ENCODE measurements around the gene CAPN5.

CAPN5 gene

GRCh38 chr11:77064648-77065217 lies 2.0 kb upstream of the CAPN5 start:
- no peak for DNase-seq (ENCODE audit: low read depth in 2 of 2)

DNA sequence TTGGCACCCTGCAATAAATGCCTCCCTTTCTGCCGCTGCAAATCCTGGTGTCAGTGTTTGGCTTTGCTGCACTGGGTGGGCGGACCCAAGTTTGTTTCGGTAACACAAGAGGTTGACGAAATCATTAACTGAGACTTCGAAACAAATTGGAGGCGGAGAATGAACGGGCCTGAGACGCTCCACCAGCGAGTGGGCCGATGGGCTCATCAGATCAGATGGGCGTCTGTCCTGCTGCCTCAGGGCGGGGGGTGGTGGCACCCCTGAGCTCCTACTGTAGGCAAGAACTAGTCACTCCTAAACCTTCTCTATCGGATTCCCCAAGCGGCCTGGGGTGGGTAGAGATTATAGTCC lies 918 bp upstream of the CAPN5 start:
- no peak for DNase-seq (ENCODE audit: low read depth in 2 of 2)

DNA sequence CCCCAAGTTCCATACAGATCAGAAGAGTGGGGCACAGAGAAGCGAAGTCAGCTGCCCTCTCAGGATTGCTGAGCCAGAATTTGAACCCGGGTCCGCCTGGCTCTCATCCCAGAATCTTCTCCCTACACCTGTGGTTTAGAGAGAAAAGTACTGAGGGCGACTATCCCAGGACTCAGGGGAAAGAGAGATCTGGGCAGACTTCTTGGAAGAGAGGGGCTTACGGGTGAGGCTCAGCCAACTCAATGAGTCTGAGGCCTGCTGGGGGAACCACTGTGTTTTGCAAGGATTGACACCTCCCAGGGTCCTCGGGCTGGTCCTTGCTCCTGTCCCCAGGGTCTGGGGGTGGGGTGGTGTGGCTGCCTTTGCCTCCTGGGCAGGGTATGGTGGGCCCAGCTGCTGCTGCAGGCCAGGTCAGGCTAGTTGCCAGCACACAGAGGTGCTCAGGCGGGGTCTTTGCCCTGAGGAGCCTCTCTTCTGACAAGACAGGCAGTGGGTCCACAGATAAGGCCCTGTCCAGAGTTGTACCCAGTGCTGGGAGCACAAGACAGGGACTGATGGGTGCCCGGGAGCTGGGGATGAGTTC lies 1.2 kb downstream of the CAPN5 start:
- DNase-seq (ENCODE audit: low read depth in 2 of 2) = no peak

- no peak for DNase-seq (ENCODE audit: low read depth in 2 of 2)
Measured at GRCh38 chr11:77068457-77069335, 1.9 kb downstream of the CAPN5 start.

DNA sequence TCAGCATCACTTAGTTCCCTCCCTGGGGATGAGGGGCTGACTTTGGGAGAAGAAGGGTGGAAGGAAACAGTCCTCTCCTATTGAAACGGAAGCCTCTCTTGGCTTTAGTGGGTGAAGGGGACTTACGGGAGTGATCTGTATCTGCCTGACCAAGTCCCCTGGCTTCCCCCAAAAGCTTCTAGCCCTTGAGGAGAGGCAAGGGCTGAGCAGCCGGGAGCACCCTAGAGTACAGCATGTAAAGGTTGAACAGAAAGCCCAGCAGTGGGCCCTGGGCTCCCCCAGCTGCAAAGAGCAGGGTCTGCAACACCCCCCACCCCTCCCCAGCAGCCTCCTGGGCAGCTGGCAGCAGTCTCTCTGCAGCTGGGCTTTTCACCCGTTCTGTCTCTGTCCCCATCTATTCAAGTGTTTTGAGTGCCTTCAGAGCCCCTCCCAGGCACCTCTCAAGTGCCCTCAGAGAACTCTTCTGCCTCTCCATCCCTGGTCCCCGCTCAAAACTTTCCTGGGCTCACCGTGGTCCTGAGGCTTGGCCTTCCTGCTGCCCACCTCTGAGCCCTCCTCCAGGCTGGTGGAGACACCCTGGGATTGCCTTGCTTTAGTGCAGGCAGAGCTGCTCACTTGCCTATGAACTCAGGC lies 2.7 kb downstream of the CAPN5 start:
- DNase-seq (ENCODE audit: low read depth in 2 of 2) = no peak

GRCh38 chr11:77069969-77070582 lies 3.3 kb downstream of the CAPN5 start:
- DNase-seq (ENCODE audit: low read depth in 2 of 2) = no peak

- DNase-seq (ENCODE audit: low read depth in 2 of 2) = no peak
Measured at GRCh38 chr11:77071077-77071476, 4.3 kb downstream of the CAPN5 start.

- DNase-seq (ENCODE audit: low read depth in 2 of 2) = no peak
Measured at GRCh38 chr11:77071671-77072605, 5.2 kb downstream of the CAPN5 start.

- no peak for DNase-seq (ENCODE audit: low read depth in 2 of 2)
Measured at GRCh38 chr11:77072851-77073327, 6.1 kb downstream of the CAPN5 start.

DNA sequence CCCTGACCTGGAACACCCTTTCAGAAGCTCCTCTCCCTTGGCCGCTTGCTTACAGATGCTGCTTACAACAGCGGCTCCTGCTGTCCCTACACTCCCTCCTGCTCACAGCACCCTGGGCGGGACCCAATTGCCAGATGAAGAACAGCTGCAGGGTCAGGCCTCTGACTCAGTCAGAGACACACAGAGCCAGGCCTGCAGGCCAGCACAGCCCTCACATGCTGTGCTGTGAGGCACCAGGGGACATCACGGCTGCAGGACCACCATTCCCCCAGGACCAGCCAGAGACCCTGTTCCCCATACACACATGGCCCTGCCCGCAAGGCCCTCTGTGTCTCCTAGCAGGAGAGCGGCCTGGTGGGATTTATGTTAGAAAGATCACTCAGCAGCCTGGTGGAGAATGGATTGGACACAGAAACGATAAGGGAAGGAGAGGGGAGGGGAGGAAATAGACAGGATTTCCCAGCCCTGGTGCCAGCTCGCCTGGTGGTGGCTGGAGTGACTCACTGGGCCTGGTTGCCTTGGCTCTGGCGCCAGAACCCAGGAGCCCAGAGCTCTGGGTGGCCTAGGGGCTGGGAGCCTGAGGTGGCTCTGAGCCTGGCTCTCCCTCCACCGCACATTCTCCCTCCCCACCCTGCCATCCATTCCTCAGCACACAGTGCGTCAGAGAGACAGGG lies 6.7 kb downstream of the CAPN5 start:
- DNase-seq (ENCODE audit: low read depth in 2 of 2) = no peak

GRCh38 chr11:77074205-77074604 lies 7.4 kb downstream of the CAPN5 start:
- no peak for DNase-seq (ENCODE audit: low read depth in 2 of 2)

GRCh38 chr11:77074626-77075221 lies 8.0 kb downstream of the CAPN5 start:
- DNase-seq (ENCODE audit: low read depth in 2 of 2) = no peak

GRCh38 chr11:77075425-77075905 lies 8.7 kb downstream of the CAPN5 start:
- DNase-seq (ENCODE audit: low read depth in 2 of 2) = no peak

GRCh38 chr11:77079666-77080065 lies 12.9 kb downstream of the CAPN5 start:
- DNase-seq (ENCODE audit: low read depth in 2 of 2) = no peak

DNA sequence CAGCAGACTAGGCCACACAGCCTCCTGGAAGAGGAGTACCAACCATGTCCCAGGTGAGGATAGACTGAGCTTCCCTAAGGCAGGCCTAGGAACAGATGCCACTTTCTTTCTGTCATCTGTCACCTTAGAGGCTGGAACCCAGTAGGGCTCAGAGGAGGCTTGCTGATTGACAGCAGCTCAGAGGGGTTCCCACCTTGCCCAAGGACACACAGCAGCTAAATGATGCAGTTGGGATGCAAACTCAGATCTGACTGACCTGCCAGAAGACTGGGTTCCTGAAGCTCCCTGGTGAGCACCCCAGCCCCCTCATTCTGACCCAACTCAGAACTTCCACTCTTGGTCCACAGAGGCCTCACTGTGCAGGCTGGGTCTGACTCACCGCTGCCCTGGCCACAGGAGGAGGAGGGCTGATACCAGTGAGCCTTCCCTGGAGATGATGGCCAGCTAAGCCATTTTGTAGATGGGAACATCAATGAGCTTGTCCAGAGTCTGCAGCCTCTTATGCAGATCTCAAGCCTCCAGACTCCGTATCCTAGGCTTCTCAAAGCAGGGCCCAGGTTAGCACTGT lies 14.0 kb downstream of the CAPN5 start:
- no peak for DNase-seq (ENCODE audit: low read depth in 2 of 2)

DNA sequence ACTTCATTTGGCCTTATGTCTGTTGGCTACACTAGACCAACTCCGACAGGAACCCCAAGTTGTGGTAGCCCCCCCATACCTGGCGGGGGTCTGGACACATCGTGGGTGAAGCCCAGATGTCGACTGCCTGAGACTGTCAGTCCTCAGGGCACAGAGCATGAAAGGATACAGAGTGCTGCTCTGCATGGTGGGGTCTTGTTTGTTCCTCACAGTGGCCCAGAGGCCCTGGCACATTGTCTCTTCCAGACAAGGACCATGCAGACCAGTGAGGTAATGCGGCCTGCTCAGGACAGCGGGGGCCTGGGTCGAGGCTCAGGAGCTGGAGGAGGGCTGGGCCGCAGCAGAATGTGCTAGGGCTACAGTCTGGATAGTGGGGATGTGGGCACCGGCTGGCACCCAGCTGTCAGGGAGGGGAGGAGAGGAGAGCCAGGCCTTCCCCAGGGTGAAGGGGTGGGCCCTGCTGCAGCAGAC lies 14.6 kb downstream of the CAPN5 start:
- no peak for DNase-seq (ENCODE audit: low read depth in 2 of 2)

- no peak for DNase-seq (ENCODE audit: low read depth in 2 of 2)
Measured at GRCh38 chr11:77081976-77082836, 15.4 kb downstream of the CAPN5 start.

DNA sequence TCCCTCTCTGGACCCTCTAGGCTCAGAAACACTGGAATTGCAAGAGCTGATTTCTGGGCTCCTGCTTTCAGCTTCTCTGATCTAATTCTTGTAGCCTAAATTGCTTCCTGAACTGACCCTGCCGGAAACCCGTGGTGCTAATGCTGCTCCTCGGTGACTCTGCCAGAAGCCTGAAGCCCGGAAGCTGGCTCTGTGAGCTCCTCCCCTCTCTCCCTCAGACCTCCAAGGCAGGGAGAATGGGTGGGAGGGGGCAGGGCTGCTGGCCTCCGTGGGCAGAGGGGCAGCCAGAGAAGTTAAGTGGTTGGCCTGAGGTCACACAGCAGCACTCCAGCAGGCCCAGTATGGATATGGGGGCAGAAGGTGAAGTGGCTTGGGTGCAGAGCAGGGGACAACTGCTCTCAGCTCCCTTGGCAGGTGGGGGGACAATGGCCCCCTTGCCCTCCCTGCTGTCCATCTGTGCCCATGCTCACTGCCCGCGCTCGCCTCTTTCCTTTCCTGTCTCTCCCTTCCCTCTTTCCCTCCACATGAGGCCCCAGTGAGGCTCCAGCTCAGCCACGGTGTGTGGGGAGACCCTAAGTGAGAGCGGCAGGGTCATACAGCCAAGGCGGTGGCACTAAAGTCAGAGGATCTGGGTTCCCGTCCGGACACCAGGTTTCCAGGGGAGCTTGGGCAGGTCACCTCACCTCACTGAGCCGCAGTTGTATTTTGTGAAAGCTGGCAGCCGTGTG lies 16.2 kb downstream of the CAPN5 start:
- DNase-seq (ENCODE audit: low read depth in 2 of 2) = peak; percentile 25 to 31

Data from stimulated activated CD8-positive, alpha-beta memory T cell treated with anti-CD3 and anti-CD28 coated beads, Interleukin-2, amount 100 ng/mL, for 48 hours (primary cell).